Stimulated activated CD8-positive, alpha-beta memory T cell treated with anti-CD3 and anti-CD28 coated beads, Interleukin-15, amount 100 ng/mL, for 4 hours (primary cell): Measurements from ENCODE around the gene ESAM.

ENCODE experiments used
- DNase-seq, 2 donors: peaks; one replicate each; pipeline ENCODE4 v3.0.0-alpha.2; 2020; ENCODE audit warnings: low read depth in 2 of 2

ESAM gene

GRCh38 chr11:124762105-124762623, at the start of gene ESAM:
ESAM (minus strand) TSS chr11:124762290; CDS start chr11:124762154, 136 bp downstream.
- DNase-seq: peak in 1 of 2 donors; percentile 30

GRCh38 chr11:124811399-124812125, 49.5 kb upstream of the ESAM start:
- DNase-seq: no peak

GRCh38 chr11:124807660-124808270, 45.7 kb upstream of the ESAM start:
- no peak for DNase-seq

- no peak for DNase-seq
Observed at GRCh38 chr11:124807201-124807600, 45.1 kb upstream of the ESAM start.

DNA sequence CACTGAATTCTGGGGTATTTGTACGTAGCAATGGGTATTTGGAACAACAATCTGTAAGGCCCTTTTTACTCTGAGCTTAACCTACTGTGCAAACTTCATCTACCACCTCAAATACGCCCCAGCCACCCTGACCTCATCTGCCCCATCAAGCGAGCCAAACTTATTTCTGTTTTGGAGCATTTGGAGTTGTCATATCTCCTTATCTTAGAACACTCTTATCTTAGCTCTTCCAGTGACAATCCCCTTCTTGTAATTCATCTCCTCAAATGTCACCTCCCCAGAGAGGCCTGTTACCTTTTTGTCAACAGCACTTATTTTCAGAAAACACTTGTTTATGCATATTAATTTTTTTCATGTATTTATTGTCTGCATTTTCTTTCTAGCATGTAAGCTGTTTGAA, 42.8 kb upstream of the ESAM start:
- DNase-seq: no peak

DNA sequence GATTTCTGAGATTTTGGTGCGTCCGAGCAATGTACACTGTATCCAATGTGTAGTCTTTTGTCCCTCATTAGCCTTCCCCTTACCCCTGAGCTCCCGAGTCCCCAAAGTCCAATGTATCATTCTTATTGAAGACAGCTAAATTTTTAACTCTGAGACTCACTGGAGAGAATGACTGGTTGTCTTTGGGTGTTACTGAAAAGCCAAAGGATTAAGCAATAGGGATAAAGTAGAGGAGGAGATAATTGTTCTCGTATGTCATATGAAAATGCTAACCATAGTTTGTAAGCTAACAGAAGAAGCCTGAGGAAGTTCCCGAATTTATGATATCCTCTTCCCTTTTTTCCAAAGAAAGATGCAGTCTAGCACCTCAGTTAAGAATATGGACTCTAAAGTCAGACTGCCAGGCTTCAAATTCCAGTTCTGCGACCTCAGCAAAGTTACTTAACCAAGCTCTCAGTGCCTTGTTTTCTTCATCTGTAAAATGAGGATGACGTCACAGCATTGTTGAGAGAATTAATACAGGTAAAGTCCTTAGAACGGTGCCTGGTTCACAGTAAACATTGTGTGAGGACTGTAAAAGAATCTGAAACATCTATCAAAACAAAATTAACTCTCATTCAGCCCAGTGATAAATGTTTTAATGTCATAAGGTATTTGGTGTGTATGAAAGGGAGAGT, 39.7 kb upstream of the ESAM start:
- DNase-seq: no peak

- no peak for DNase-seq
Observed at GRCh38 chr11:124801014-124801413, 38.9 kb upstream of the ESAM start.

GRCh38 chr11:124800226-124800929, 38.3 kb upstream of the ESAM start, which contains the start of gene MSANTD2:
MSANTD2 (minus strand) TSS chr11:124800406; CDS start chr11:124800380, 26 bp downstream.
- DNase-seq: peak; percentile 52 to 62

GRCh38 chr11:124799348-124800225, 37.5 kb upstream of the ESAM start:
- DNase-seq: peak in 1 of 2 donors; percentile 12

DNA sequence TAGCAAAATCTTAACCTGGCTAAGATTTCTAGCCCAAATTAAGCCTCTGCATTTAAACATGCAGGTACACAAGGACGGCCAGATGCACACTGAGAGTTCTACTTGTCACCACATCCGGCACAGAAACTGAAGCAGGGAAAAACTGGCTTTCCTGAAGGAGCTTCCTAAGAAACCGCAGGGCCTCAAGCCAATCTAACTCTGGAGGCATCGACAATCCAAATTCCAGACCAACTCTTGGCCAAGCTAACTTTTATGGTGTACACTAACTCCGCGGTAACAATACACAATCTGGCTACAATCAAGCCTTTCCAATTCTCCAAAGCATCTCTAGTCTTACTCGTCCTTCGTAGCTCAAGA, 36.9 kb upstream of the ESAM start:
- DNase-seq: no peak

- DNase-seq: no peak
Observed at GRCh38 chr11:124796312-124796711, 34.2 kb upstream of the ESAM start.

GRCh38 chr11:124793466-124794278, 31.6 kb upstream of the ESAM start:
- DNase-seq: no peak

DNA sequence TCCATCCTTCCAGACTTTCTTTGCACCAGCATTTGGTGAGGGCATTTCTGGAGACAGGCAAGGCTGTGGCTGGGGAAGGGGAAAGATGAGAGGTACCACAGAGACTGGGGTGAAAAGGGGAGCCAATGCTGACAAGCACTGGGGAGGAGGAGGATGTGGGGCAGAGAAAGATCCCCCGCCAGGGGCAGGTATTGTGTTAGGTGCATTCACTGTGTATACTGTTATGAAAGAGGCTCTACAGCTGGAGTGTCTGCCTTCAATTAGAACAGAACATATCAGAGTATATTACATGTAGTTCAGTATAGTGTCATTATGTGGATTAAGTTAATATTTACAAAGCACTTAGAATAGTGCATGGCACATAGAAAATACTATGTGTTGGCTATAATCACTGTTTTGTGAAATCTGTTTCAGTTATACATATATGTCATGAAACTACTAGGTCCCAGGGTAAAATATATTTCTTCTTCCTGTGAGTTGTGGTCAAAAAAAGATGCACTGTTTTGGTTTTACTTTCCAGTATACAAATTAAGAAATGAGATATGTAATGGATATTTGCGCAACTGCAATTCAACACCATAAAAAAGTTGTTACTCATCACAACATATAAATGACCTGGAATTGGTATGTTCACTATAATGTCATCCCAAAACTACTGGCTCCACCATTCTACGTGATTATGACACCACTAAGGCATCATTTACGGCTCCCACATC, 29.7 kb upstream of the ESAM start:
- DNase-seq: no peak

DNA sequence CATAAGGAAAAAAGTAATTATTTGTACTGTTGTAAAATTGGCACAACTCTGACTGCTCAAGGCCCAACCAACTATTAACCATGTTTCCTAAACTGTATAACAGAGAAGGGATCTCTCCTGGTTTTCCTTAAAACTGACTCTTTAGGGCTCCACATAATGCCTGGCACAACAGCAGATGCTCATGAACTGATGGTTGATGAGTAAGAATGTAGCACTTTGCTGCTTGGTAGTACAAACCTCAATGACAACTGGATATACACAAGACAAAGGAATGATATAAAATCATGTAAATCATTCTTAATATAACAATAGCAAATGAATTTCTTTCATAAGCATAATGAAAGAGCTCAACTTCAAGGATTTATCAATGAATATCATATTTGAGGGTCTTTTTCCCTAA, 26.4 kb upstream of the ESAM start:
- DNase-seq: no peak

DNA sequence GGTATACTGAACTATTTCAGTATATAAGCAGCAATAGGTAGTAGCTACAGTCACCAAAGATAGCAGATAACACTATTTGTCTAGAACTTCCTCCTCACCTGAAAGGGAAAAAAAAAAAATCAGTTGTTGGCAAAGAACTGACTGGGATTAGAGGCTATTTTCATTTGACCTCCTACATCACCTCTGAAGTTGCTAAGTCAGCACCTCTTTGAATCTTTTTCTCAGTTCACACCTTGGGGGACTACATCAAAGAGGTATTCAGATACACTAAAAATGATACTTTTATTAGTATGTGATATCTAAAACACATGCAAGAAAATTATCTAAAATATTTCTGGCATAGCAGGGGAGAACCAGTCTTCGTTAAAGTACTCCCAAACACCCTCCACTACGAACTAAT, 22.0 kb upstream of the ESAM start:
- DNase-seq: no peak

DNA sequence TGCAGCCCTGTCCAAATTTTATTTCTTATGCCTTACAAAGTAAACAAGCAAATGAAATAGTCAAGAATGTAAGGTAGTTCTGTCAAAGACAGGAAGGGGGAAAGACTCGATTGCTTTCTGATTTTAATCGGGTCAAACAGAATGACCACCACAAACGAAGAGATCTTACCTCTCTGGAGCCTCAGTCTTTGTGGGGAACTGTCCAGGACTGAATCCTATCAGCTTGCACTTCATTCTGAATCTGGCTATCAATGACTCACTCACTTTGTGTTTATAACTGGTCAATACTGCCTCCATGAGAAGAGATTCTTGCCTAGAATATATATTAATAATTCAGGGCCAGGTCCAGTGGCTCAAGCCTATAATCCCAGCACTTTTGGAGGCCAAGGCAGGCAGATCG, 20.9 kb upstream of the ESAM start:
- no peak for DNase-seq

DNA sequence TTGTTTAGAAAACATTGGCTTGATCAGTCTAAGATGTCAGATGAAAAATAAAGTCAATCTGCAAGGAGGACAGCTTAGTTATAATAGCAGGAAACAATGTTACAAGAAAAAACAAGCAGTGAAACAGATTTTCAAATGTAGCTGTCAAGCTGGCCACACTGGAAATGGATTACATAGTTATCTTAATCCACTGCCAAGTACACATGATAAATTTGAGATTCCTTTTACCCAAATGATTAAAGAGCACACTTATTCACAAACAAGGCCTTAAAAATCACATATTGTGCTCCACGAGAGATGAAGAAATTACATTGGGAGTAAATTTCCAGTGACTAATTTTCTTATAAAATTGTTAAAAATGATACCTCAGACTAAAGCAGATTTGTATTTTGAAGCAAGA, 17.5 kb upstream of the ESAM start:
- no peak for DNase-seq

DNA sequence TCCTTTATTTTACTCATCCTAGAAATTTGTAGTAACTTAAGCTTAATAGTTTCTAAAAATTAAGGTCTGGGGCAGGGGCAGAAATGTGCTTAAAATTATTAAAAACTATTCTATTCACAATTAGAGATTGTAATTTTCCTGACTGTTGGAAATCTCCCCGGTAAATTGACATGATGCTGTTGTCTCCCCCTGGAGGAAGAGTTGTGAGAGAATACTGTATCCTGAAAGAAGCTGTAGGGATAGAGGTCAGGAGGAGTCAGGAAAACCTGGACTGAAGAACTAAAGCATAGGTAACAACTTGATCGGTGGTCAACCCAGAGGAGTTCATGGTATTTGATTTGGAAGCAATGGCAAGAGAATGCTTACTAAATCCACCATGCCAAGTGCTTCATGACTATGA, 16.2 kb upstream of the ESAM start:
- no peak for DNase-seq

- no peak for DNase-seq
Observed at GRCh38 chr11:124776865-124777645, 15.0 kb upstream of the ESAM start.
